AG04450 (cell line): ENCODE results near the gene EPHX1. TPM values are rescaled to one million over a fixed set of nuclear protein-coding genes. Genes with fewer than 3 reads are reported as not detected.

Source experiments
- CTCF ChIA-PET: fragments of 300-600, 350-600 bp; formaldehyde crosslinking; extraction: SDS; loops from one replicate; lab custom pipeline; 2022; ENCODE audit warnings: antibody characterized with exemption, inconsistent platforms; lab: Charles Lee
- POLR2A ChIA-PET: fragments of 350-600 bp; formaldehyde crosslinking; extraction: SDS; loops from one replicate; lab custom pipeline; 2021; ENCODE audit warnings: antibody characterized with exemption, inconsistent platforms; lab: Yijun Ruan, JAX
- DNase-seq: peaks from one replicate; pipeline ENCODE4 v3.0.0-alpha.2; 2011; ENCODE audit warnings: low read depth, low spot score
- H3K27ac ChIP-seq: one replicate; pipeline ENCODE4 v1.5.1; 2012; ENCODE audit warnings: low read depth, low read length, control low read depth
- H3K27me3 ChIP-seq: one replicate; pipeline ENCODE4 v1.6.0; 2012; ENCODE audit warnings: low read length; ENCODE audit not compliant: control insufficient read depth, insufficient read depth
- H3K4me3 ChIP-seq: 2 replicates; pipeline ENCODE4 v1.5.1; 2011; ENCODE audit warnings: mild to moderate bottlenecking, low read depth, low read length, control low read depth
- H3K9me3 ChIP-seq: 2 replicates; pipeline ENCODE4 v1.5.1; 2012; ENCODE audit warnings: low read length; ENCODE audit not compliant: control insufficient read depth, insufficient read depth
- polyA plus RNA-seq: library from polyadenylated mRNA; depleted of rRNA; stranded (reverse); fragments of >200 nt; gene quantifications from 2 replicates; pipeline ENCODE4 v1.2.3, GENCODE V29; 2011
- TF ChIP-seq, protein P1 (sequence below): IDR thresholded peaks from 2 replicates; pipeline ENCODE4 v1.5.1; 2011; ENCODE audit warnings: low read depth, low read length, control low read depth, inconsistent platforms

EPHX1 gene
- polyA plus RNA-seq, 1 experiment, result 41.3 TPM

DNA sequence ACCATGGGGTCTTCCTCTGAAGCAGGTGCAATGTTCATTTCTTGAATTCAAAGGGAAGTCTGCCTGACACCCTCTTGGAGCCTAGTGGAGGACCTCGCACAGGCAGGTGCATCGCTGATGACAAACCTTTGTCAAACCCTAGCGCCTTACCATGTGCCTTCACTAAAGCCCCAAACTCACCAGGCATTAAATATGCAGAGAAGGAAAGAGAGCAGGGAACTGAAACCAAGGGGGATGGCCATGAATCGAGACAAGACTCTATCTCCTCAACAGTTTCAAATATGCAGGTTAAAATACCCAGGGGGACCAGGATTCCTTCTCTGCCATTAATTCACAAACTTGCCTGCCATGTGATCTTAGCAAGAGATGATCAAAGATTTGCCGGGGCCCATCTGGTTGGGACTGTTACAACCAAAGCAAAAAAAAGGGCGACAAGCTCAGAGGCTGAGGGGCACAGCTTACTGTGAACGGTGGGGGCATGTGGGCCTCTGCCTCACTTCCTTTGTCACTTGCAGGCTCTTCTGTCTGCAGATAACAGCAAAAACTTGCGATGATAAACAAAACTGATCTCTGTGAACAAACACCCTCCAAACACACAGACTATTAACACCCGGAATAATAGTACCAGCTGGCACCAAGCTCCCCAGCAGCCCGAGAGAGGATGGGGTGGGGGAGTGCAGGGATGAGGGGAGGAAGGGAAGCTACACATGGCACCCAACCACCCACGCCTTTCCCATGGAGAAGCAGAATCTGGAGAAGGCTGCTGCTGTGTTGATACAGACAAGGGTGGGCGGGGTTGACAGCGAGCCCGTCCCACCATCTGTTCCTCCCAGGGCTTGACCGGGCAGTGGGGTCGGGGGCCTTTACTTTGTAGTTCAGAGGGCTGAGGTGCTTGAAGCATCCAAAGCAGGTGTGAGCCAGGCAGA is 38.4 kb downstream of the EPHX1 start:
- no peak for DNase-seq
- ChIA-PET CTCF (interaction anchor here (0.5 to 1.1 kb wide), 2 partner anchors 47 to 374 kb away, joined by 3 to 4 read pairs; no protein-coding TSS in a partner anchor), POLR2A (no interaction called here)
- no peaks in the 10 kb centered on the region for H3K27me3 ChIP-seq
- H3K9me3 ChIP-seq, result no peaks in the 10 kb centered on the region
- TF ChIP-seq, protein P1, sequence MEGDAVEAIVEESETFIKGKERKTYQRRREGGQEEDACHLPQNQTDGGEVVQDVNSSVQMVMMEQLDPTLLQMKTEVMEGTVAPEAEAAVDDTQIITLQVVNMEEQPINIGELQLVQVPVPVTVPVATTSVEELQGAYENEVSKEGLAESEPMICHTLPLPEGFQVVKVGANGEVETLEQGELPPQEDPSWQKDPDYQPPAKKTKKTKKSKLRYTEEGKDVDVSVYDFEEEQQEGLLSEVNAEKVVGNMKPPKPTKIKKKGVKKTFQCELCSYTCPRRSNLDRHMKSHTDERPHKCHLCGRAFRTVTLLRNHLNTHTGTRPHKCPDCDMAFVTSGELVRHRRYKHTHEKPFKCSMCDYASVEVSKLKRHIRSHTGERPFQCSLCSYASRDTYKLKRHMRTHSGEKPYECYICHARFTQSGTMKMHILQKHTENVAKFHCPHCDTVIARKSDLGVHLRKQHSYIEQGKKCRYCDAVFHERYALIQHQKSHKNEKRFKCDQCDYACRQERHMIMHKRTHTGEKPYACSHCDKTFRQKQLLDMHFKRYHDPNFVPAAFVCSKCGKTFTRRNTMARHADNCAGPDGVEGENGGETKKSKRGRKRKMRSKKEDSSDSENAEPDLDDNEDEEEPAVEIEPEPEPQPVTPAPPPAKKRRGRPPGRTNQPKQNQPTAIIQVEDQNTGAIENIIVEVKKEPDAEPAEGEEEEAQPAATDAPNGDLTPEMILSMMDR, result no peak
- no peak overlapping the region for H3K4me3 ChIP-seq
- no peak overlapping the region for H3K27ac ChIP-seq

DNA sequence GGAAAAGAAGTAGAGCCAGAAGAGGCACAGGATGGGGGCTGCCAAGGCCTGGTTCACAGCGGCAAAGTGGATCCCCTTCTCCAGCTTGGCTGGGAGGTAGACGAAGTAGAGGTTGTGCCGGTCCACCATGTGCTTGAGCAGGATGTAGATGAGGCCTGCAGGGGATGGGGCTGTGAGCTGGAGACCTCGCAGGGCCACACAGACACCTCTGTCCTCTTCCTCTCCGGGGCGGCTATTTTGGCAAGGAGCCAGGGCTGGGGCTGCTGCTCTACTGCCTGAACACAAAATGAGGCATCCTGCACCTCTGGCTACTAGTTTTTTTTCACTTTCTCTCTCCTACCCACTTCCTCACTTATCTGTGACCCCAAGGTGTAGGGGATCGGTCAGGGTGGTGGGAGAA is 40.0 kb downstream of the EPHX1 start:
- POLR2A ChIA-PET, result no interaction called here
- H3K27ac ChIP-seq, result no peak overlapping the region
- H3K27me3 ChIP-seq, result no peaks in the 10 kb centered on the region
- no peak overlapping the region for H3K4me3 ChIP-seq
- H3K9me3 ChIP-seq, result no peaks in the 10 kb centered on the region
- TF ChIP-seq, protein P1, result no peak
- CTCF ChIA-PET, result interaction anchor here (1.3 kb wide), 1 partner anchor 375 kb away, joined by 7 read pairs; no protein-coding TSS in a partner anchor
- DNase-seq, result no peak

DNA sequence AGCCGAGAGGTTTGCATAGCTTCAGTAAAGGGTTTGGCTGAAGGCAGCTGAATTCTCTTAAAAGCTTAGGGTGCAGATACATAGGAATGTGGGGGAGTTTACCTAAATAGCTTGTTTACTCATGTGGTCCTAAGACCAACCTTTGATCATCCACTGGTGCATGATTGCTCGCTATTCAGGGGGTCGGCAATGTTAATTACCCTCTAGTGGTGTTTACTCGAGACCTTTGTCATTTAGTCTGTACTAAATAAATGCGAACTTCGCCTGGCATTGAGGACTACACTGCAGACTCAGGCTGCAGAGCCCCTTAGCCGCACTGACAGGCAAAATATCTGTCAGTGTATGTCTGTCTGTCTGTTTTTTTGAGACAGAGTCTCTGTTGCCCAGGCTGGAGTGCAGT is 40.4 kb downstream of the EPHX1 start:
- Histone ChIP-seq H3K27me3 (no peaks in the 10 kb centered on the region), H3K27ac (no peak overlapping the region), H3K4me3 (no peak overlapping the region), H3K9me3 (no peaks in the 10 kb centered on the region)
- TF ChIP-seq, protein P1, result no peak
- ChIA-PET POLR2A (no interaction called here), CTCF (interaction anchor here (1.3 kb wide), 1 partner anchor 376 kb away, joined by 7 read pairs; no protein-coding TSS in a partner anchor)
- DNase-seq, result no peak

DNA sequence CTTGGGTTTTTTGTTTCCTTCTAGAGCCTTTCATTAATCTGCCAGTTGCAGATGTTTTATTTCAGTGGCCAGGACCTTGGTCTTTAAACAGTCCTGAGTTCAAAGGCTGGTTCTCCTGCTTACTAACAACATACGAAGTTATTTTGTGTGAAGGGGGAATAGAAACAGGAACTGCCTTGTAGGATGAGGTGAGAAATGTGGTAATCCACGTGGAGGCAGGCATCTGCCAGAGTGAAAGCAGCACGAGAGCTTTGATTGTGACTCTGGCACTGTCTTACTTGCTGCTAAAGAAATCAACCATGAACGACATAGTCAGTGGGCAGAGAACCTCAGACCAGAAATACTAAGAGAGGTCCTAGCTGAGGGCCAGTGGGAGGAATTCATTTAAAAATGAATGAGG is 41.9 kb downstream of the EPHX1 start:
- Histone ChIP-seq H3K27ac (no peak overlapping the region), H3K4me3 (no peak overlapping the region), H3K27me3 (no peaks in the 10 kb centered on the region), H3K9me3 (no peaks in the 10 kb centered on the region)
- no peak for DNase-seq
- POLR2A ChIA-PET, result interaction anchor here (1.0 kb wide), 1 partner anchor 74 kb away, joined by 3 read pairs; no protein-coding TSS in a partner anchor
- CTCF ChIA-PET, result interaction anchor here (1.0 kb wide), 1 partner anchor 377 kb away, joined by 3 read pairs; no protein-coding TSS in a partner anchor
- TF ChIP-seq, protein P1, result no peak
